HT-29 (cell line): ENCODE data around the gene VWA5B1. TPM values are rescaled to one million over a fixed set of nuclear protein-coding genes. Genes with fewer than 3 reads are reported as not detected.
A peak's percentile ranks its signal among the peaks of the same experiment; 100 is the strongest.
"Not testable (repeated sequence)": the region's sequence is repeated elsewhere in the genome, so short reads cannot be mapped to it uniquely, and the experiment has no call there.

ENCODE experiments used
- DNase-seq: peaks from one replicate; pipeline ENCODE4 v3.0.0-alpha.2; 2015; ENCODE audit warnings: low spot score
- total RNA-seq: library from RNA; depleted of rRNA; stranded (reverse); fragments of >200 nt; shearing (Covaris generic); gene quantifications from 2 replicates; pipeline ENCODE4 v1.2.3, GENCODE V29; 2014; rRNA removed

Gene VWA5B1
- total RNA-seq: not detected in 2 replicates

GRCh38 chr1:20290624-20291597 is at the start of gene VWA5B1:
TSS of gene VWA5B1 (plus strand) at chr1:20290875. CDS start at chr1:20310602, 19,727 bp downstream.
- DNase-seq: no peak

GRCh38 chr1:20242890-20243479 is 47.7 kb upstream of the VWA5B1 start:
- DNase-seq: no peak

GRCh38 chr1:20248971-20249612 is 41.6 kb upstream of the VWA5B1 start:
- peak; percentile 55 for DNase-seq

- peak; percentile 97 for DNase-seq
These were observed 40.2 kb upstream of the VWA5B1 start for GRCh38 chr1:20250340-20250989.

- DNase-seq: no peak
These were observed 38.1 kb upstream of the VWA5B1 start for GRCh38 chr1:20252587-20252986.

GRCh38 chr1:20255666-20256065 is 35.0 kb upstream of the VWA5B1 start:
- DNase-seq: peak; percentile 81

GRCh38 chr1:20259646-20260045 is 31.0 kb upstream of the VWA5B1 start:
- DNase-seq: no peak

- no peak for DNase-seq
These were observed 29.6 kb upstream of the VWA5B1 start for GRCh38 chr1:20261095-20261494.

GRCh38 chr1:20262810-20263534 is 27.7 kb upstream of the VWA5B1 start:
- DNase-seq: no peak

- peak; percentile 29 for DNase-seq
These were observed 25.4 kb upstream of the VWA5B1 start for GRCh38 chr1:20265250-20265649.

GRCh38 chr1:20266141-20266540 is 24.5 kb upstream of the VWA5B1 start:
- no peak for DNase-seq

GRCh38 chr1:20266642-20267041 is 24.0 kb upstream of the VWA5B1 start:
- DNase-seq: no peak

- peak; percentile 15 for DNase-seq
These were observed 18.9 kb upstream of the VWA5B1 start for GRCh38 chr1:20271498-20272400.

- DNase-seq: not testable (repeated sequence)
These were observed 17.0 kb upstream of the VWA5B1 start for GRCh38 chr1:20273716-20274115.

GRCh38 chr1:20275319-20275925 is 15.3 kb upstream of the VWA5B1 start:
- no peak for DNase-seq

- no peak for DNase-seq
These were observed 14.1 kb upstream of the VWA5B1 start for GRCh38 chr1:20276485-20277159.

- DNase-seq: no peak
These were observed 12.0 kb upstream of the VWA5B1 start for GRCh38 chr1:20278692-20279130.

GRCh38 chr1:20279509-20279908 is 11.2 kb upstream of the VWA5B1 start:
- DNase-seq: peak; percentile 20

GRCh38 chr1:20280341-20280740 is 10.3 kb upstream of the VWA5B1 start:
- DNase-seq: no peak
